GM18519 (cell line): Measurements from ENCODE around the gene ADIPOQ.
"Not testable (repeated sequence)": the region's sequence is repeated elsewhere in the genome, so short reads cannot be mapped to it uniquely, and the experiment has no call there.

ENCODE experiments used
- ATAC-seq: cut with Tn5 transposase; IDR thresholded peaks from one replicate; pipeline ENCODE4 v1.9.1; 2021; ENCODE audit warnings: mild to moderate bottlenecking, moderate library complexity; ENCODE audit not compliant: unreplicated experiment, low FRiP score

Gene ADIPOQ

DNA sequence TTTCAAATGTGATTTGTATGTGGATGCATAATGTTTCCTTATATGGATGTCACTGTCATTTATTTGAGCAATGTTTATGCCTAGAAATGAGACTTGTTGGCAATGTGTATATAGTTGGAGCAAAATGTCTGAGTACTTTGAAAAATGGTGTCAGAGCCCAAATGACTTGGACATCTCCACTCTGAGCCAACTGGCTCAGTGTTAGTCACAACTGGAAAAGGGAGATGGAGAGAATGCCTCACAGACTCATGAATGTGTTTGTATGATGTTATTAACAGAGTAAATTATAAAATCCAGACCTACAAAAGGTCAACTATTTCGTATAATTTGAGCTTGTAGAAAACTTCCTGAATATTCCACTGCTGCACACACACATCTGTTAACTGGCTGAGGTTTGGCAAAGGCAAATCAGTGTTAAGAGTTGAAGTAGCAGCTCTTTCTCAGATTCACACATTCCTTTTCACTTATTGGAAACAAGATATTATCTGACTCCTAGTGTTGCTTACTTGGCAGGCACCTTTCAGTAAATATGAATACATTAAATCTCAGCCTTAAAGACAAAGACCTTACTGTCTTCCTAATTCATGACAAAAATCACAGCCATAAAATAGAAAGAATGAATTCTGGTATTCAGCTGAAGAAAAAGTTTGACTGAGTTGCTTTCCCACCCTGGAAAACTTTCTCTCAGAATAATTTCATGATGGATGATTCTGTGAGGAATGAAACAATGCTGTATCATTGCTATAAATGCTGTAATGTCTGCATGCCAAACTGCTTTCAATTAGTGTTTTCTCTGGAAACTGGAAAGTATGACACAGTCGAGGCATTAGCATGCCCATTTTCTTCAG lies 27.0 kb downstream of the ADIPOQ start:
- ATAC-seq, result no peak

DNA sequence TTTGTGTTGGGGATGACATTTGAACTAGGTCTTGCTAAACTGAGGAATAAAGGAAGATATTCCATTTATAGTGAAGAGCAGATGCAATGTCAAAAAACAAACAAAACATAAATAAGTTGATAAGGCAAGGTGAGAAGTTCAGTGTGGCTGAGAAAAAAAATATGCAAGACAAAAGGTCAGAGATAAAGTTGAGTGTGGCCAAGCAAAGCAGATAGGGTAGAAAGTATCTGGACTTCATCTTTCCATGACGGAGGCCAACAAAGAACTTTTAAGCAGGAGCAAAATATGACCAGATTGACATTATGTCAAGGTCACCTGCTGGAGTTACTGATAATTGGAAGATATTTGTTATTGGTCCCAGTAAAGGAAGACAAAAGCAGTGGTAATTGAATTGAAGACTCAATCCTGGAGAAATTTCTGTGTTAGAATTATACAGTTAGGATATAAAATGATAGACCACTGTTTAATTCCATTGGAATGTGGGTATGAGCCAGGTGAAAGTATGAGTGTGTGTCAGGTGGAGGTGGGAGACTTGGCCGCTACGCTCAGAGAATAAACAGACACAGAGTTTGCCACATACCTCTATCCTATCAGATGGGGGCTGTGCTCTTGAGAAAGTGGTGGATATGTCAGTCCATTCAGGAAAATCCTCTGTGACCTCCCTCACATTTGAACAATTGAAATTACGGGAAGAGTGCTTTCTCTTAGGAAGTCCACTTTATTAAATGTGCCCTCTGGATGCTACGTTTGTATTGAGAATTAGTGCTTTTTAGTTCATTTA lies 28.1 kb downstream of the ADIPOQ start:
- no peak for ATAC-seq

GRCh38 chr3:186871403-186871924 lies 29.0 kb downstream of the ADIPOQ start:
- ATAC-seq, result no peak

GRCh38 chr3:186873796-186874195 lies 31.3 kb downstream of the ADIPOQ start:
- not testable (repeated sequence) for ATAC-seq

DNA sequence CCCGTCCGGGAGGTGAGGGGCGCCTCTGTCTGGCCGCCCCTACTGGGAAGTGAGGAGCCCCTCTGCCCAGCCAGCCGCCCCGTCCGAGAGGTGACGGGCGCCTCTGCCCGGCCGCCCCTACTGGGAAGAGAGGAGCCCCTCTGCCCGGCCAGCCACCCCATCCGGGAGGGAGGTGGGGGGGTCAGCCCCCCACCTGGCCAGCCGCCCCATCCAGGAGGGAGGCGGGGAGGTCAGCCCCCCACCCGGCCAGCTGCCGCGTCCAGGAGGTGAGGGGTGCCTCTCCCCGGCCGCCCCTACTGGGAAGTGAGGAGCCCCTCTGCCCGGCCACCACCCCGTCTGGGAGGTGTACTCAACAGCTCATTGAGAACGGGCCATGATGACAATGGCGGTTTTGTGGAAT lies 31.7 kb downstream of the ADIPOQ start:
- ATAC-seq, result not testable (repeated sequence)

- not testable (repeated sequence) for ATAC-seq
Observed at GRCh38 chr3:186874841-186875240, 32.3 kb downstream of the ADIPOQ start.

- no peak for ATAC-seq
Observed at GRCh38 chr3:186875708-186876107, 33.2 kb downstream of the ADIPOQ start.

- no peak for ATAC-seq
Observed at GRCh38 chr3:186879781-186880180, 37.3 kb downstream of the ADIPOQ start.

- ATAC-seq, result no peak
Observed at GRCh38 chr3:186880406-186880805, 37.9 kb downstream of the ADIPOQ start.

- ATAC-seq, result no peak
Observed at GRCh38 chr3:186882150-186882524, 39.6 kb downstream of the ADIPOQ start.

DNA sequence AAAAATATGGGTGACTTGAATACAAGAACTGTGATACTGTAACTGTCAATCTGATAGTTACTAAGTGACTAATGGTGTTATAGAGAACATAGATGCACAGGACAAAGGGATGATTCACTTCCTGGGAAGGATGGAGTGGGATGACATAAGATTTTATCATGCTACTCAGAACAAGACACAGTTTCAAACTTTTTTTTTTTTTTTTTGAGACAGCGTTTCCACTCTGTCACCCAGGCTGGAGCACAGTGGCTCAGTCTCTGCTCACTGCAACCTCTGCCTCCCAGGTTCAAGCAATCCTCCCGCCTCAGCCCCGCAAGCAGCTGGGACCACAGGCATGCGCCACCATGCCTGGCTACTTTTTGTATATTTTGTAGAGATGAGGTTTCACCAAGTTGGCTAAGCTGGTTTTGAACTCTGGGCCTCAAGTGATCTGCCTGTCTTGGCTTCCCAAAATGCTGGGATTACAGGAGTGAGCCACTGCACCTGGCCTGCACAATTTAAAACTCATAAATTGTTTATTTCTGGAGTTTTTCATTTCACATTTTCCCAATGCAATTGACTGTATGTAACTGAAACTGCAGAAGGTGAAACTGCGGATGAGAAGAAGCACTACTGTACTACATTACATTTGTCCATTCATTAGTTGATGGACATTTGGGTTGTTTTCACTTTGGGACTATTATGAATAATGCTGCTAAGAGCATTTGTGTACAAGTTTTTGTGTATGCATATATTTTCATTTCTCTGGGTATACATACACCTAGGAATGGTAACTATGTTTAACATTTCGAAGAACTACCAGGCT lies 40.6 kb downstream of the ADIPOQ start:
- no peak for ATAC-seq

DNA sequence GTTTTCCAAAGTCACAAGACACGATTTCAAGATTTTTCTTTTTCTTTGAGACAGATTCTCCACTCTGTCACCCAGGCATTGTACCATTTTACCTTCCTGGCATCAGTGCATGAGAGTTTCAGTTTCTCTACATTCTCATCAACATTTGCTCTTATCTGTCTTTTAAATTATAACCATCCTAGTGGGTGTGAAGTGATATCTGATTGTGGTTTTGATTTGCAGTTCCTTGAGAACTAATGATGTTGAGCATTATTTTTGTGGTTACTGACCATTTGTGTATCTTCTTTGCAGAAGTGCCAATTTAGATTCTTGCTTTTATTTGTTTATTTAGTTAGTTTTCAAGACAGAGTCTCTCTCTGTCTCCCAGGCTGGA lies 41.2 kb downstream of the ADIPOQ start:
- no peak for ATAC-seq

DNA sequence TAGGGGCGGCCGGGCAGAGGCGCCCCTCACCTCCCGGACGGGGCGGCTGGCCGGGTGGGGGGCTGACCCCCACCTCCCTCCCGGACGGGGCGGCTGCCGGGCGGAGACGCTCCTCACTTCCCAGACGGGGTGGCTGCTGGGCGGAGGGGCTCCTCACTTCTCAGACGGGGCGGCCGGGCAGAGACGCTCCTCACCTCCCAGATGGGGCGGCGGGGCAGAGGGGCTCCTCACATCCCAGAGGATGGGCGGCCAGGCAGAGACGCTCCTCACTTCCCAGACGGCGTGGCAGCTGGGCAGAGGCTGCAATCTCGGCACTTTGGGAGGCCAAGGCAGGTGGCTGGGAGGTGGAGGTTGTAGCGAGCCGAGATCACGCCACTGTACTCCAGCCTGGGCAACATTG lies 42.4 kb downstream of the ADIPOQ start:
- not testable (repeated sequence) for ATAC-seq

DNA sequence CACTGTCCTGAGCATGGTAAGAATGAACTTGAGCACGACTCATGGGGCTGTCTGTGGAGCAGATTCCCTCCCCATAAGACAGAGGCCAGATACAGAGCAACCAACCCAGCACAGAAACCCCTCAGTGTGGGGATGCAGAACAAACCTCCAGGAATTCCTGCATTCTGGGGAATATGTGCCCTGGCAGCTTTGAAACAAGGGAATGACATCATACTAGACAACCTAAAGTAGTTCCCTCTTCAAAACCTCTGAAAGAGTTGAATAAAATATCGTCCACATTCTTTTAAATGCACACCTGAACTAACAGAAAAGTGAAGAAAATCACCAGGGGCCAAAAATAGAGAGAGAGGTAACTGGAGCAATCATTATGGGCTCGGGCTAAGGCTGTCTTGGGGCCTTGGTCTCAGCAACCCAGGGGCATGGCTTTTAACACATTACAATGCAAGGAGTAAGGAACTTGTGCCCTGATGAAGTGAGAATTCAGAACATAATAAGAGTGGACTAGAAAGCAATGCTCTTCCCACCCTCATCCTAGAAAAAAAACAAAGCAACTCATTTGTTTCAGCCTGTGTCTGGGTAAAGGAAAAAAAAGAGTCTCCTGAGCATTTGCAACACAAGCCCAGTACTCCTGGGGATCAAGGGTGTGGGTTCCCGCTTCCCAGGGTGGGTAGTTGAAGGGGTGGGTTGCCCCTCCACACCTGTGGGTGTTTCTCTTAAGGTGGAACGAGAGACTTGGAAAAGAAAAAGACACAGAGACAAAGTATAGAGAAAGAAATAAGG lies 43.9 kb downstream of the ADIPOQ start:
- no peak for ATAC-seq

- not testable (repeated sequence) for ATAC-seq
Observed at GRCh38 chr3:186887507-186887938, 45.0 kb downstream of the ADIPOQ start.

- ATAC-seq, result no peak
Observed at GRCh38 chr3:186888569-186888968, 46.1 kb downstream of the ADIPOQ start.

- ATAC-seq, result not testable (repeated sequence)
Observed at GRCh38 chr3:186889698-186890097, 47.2 kb downstream of the ADIPOQ start.

DNA sequence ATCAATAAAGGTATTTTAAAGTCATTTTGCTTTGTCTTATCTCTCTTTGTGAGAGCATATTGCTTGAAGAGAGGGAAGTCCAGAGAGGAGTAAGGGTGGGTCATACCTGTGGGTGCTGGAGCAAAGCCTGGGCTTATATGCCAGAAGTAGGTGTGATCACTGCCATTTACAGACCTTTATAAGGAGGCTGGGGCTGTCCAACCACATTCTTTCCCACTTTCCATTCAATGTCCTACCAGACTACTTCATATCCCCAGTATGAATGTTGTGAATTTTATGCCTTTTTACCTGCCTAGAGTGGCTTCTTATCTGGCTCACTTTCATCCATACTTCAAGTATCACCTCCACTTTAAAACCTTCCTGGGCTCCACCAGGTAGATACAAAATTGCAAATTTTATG lies 48.4 kb downstream of the ADIPOQ start:
- no peak for ATAC-seq

GRCh38 chr3:186893071-186893470 lies 50.6 kb downstream of the ADIPOQ start:
- not testable (repeated sequence) for ATAC-seq

DNA sequence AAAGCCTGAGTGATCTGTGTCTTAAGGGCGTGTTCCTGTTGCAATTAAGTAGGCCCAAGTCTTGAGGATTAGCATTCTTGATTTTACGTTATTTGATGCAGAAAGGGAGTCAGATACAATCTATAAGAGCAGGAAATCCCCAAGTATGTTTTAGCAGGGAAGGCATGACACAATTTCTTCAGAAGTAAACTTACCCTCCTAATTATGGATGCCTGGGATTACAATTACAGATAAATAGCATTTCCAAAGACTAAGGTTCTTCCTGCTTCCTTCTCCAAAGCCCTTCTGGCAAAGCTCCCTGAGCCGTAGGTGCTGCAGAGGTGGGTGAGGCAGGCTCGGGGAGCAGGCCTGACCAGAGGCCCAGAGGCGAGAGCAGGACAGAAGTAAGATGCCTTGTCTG lies 52.9 kb downstream of the ADIPOQ start:
- no peak for ATAC-seq
